NCI-H345 treated with DMSO at 0.1 percent for 48 hours (cell line): ENCODE data around the gene ZNF148.

Source experiments
- DNase-seq: peaks from one replicate; lab custom pipeline; 2025; ENCODE audit not compliant: unreplicated experiment; lab: John Stamatoyannopoulos, UW

Gene ZNF148

GRCh38 chr3:125334675-125335560 lies 40.2 kb downstream of the ZNF148 start:
- DNase-seq = no peak

DNA sequence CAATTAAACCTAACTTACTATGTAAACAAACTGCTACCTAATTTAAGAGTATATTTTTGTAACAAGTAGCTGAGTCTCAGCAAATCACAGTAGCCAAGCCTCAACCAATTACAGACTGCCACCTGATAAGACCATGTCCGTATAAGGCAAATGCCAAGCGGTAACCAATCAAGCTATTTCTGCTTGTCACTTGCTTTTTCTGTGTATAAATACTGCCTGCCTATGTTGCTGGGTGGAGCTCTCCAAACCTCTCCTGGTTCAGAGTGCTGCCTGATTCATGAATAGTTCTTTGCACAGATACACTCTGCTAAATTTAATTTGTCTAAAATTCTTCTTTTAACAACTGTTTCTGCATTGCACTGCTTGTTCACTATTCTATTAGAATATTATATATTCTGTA lies 42.6 kb downstream of the ZNF148 start:
- no peak for DNase-seq

DNA sequence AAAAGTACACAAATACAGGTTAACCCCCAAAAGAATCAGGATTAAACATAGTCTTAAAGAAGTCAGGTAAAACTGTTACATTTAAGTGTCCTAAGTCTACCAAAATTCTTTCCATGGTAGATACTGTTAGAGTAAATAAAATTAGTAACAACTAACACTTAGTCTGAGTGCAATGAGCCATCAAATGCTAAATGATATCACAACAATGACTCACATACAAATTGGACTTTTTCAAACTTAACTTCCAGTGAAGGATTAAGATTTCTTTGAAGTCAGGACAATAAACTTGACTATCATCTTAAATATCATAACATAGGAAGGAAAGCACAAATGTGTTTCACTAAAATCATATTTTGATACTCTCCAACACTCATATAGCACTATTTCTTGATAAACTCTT lies 43.9 kb downstream of the ZNF148 start:
- DNase-seq = no peak

- DNase-seq = no peak
Observed at GRCh38 chr3:125326957-125327356, 48.2 kb downstream of the ZNF148 start.

DNA sequence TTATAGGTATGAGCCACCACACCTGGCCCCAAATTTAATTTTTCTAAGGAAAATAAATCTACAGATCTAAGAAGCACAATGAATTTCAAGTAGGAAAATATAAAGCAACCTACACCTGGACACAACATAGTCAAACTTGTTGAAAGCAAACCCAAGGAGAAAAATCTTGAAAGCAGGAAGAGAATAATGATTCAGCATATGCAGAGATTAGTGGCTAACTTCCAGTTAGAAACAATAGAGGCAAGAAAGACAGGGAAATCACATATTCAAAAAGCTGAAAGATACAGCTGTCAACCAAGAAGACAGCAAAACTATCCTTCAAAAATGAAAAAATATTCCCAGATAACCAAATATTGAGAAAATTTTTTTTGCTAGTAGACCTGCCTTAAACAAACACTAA lies 49.4 kb downstream of the ZNF148 start:
- no peak for DNase-seq

- DNase-seq = no peak
Observed at GRCh38 chr3:125324341-125324740, 50.8 kb downstream of the ZNF148 start.

GRCh38 chr3:125322917-125323316 lies 52.2 kb downstream of the ZNF148 start:
- DNase-seq = no peak

DNA sequence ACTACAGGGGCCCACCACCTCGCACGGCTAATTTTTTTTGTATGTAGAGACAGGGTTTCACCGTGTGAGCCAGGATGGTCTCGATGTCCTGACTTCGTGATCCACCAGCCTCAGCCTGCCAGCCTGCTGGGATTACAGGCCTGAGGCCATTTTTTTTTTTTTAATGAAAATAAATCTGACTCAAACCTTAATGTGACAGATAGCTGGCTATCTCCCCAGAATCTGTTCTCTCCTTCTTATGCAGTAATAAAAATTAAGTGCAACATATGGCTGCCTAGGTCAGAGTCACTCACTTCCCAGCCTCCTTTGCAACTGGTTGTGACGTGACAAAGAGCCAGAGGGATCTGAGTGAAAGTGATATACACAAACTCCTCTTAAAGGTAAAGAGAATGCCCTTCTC lies 53.0 kb downstream of the ZNF148 start:
- DNase-seq = no peak

- no peak for DNase-seq
Observed at GRCh38 chr3:125319765-125320164, 55.4 kb downstream of the ZNF148 start.

DNA sequence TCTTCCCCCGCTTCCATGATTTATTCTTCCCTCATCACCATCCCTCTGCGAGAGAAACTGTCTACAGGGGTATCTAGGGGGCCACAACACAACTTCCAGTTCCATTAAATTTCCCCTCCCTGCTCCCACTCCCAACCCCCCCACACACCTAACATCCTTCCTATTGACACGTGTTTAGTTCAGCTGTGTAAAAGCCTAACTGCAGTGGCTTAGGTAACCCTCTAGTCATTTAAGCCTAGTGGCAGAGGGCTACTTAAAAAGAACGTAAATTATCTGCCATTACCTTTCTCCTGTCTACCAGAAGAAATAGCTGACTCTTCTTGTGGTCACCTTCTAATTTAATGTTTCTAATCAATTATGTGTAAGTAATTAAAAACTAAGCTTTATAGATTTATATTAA lies 56.3 kb downstream of the ZNF148 start:
- no peak for DNase-seq

DNA sequence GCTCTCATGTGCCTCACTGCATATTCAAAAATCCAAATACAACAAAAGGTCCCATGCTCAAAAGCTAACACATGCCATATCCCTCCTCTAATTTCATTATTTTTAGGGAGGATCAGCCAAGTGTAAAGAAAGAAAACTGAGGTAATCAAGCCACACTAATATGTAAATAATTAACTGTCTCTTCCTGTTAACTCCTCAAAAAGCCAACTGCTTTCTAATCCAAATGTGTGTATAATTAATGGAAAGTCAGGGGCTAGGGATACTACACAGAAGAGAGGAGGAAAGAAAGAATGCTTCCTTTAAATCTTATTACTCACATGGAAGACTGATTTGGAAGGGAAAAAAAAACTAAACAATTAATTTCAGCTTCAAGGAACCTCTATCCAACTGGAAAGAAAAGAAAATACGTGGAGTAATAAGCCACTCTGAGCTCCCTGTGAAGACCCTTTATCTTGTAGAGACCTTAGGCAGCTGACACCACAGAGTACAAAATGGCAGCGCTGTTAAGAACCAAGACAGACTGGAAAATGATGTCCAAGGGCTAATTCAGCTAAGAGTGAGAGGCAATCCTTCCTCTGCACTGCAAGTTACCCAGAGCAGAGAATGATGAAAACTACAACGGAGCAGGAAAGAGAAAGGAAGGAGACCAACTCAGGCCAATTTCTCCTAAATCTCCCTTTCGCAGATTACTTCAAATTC lies 56.8 kb downstream of the ZNF148 start:
- DNase-seq = no peak

GRCh38 chr3:125317761-125318160 lies 57.4 kb downstream of the ZNF148 start:
- DNase-seq = no peak

DNA sequence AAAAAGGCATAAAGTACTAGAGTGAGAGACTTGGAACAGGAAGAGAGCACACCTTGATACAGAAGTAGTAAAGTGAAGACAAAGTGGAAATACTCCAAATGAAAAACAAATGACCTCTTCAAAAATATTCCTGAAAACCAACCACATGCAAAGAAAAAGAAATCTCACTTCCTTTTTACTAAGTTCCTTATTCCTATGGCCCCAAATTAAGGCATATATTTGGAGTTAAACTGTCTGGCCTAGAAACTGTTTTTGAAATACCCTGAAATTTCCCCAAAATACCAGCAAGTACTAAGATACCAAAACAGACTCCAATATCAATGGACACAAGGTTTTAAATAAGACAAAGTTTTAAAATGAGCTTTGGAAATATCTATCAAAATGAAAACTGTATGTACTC lies 58.2 kb downstream of the ZNF148 start:
- DNase-seq = no peak

- DNase-seq = no peak
Observed at GRCh38 chr3:125316246-125316645, 58.9 kb downstream of the ZNF148 start.

GRCh38 chr3:125313060-125313635 lies 62.0 kb downstream of the ZNF148 start:
- DNase-seq = no peak

- no peak for DNase-seq
Observed at GRCh38 chr3:125310623-125311081, 64.5 kb downstream of the ZNF148 start.

DNA sequence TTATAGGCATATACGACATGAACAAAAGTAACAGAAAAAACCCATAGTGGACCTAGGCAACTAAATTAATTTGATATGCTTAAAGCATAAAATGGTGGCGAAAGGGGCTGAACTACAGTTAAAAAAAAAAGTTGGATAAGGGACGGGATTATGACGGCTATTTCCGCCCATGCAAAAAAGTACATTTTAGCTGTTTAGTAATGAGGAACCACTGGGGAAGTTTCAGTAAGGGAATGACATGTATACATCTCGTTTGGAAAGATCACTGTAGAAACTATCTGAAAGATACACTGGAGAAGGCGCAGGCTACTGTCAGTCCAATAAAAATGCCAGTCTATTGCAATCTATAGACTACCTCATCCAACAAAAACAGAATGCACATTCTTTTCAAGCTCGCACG lies 65.6 kb downstream of the ZNF148 start:
- no peak for DNase-seq

- DNase-seq = no peak
Observed at GRCh38 chr3:125306620-125307019, 68.5 kb downstream of the ZNF148 start.

- DNase-seq = no peak
Observed at GRCh38 chr3:125302932-125303331, 72.2 kb downstream of the ZNF148 start.

DNA sequence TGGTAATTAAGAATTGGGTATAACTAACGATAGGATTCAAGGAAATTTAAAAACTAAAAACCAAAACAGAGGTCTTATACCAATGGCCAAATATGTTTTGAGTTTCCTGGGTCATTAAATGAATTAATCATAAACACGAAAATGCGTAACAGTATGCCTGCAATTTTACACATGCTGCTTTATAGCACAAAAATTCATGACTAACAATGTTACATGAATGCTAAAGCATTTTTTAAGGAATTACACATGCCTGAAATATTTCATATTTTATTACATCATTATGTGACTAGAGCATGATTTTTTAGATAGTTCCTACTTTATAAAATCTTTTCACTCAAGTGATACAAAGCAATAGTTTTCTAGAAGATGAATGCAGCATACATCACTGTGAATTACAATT lies 74.7 kb downstream of the ZNF148 start:
- DNase-seq = no peak

DNA sequence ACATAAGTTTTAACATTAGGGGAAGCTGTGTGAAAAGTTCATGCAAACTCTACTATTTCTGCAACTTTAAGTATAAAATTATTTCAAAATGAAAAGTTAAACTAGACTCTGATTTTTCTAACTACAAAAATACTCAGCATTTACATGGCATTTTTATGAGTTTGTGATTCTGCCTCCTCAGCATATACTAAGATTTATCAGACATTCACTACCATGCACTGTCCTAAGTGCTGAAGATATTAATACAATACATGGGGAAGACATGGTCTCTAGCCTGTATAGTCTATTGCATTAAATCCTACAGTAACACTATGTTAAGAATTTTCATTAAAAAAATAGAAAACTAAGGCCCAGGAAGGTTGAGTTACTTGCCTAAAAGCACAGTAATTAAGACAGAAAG lies 80.7 kb downstream of the ZNF148 start:
- DNase-seq = no peak

- DNase-seq = no peak
Observed at GRCh38 chr3:125292015-125292414, 83.1 kb downstream of the ZNF148 start.
